Thyroid gland (tissue), 4 donors: Measurements from ENCODE around the gene GNG8. TPM values are rescaled to one million over a fixed set of nuclear protein-coding genes. Genes with fewer than 3 reads are reported as not detected.

Experiments
- DNase-seq, 2 donors: peaks; one replicate each; pipeline ENCODE4 v3.0.0-alpha.2; 2019
- H3K27ac ChIP-seq, 3 donors: fragments of 200-600 bp; sonication (generic); 1 replicate in 2 of 3; 2 replicates in 1 of 3; pipeline ENCODE4 v1.5.1; 2016 to 2019; ENCODE audit warnings: mild to moderate bottlenecking in 1 of 3, moderate library complexity in 1 of 3
- H3K27me3 ChIP-seq: fragments of 200-600 bp; sonication (generic); one replicate; pipeline ENCODE4 v1.5.1; 2019
- H3K36me3 ChIP-seq, 2 donors: fragments of 200-600 bp; sonication (generic); one replicate each; pipeline ENCODE4 v1.5.1; 2016 to 2019
- H3K4me1 ChIP-seq, 2 donors: fragments of 200-600 bp; sonication (generic); one replicate each; pipeline ENCODE4 v1.5.1; 2017 to 2019
- H3K4me3 ChIP-seq, 3 donors: fragments of 200-600 bp; sonication (generic); replicated peaks in 1 of 3; 1 replicate in 2 of 3; 2 replicates in 1 of 3; pipeline ENCODE4 v1.5.1; 2016; ENCODE audit warnings: mild to moderate bottlenecking in 1 of 3
- H3K9me3 ChIP-seq: fragments of 200-600 bp; sonication (generic); one replicate; pipeline ENCODE4 v1.5.1; 2017
- POLR2A ChIP-seq, 2 donors: fragments of 450-650 bp; IDR thresholded peaks; one replicate each; pipeline ENCODE4 v1.6.1; 2017; ENCODE audit warnings: antibody characterized with exemption in 2 of 2, mild to moderate bottlenecking in 2 of 2, moderate library complexity in 1 of 2
- WGBS, 2 donors: methylation state at CpG; one replicate each; pipeline ENCODE4 v1.1.5; 2017; 5-methylcytosine and 5-hydroxymethylcytosine counted together
- intact Hi-C: fragments of 100-400 bp; cut with DNase I; formaldehyde crosslinking; loops from one replicate; pipeline ENCODE4 v1.15.1; 2023
- total RNA-seq, 4 donors: library from RNA; depleted of rRNA; stranded (reverse); fragments of >200 nt; gene quantifications; one replicate each; pipeline ENCODE4 v1.2.3, GENCODE V29; 2016
- TF ChIP-seq, protein P1 (sequence below), 6 experiments: fragments of 200-600 bp in 3 of 6; fragments of 450-650 bp in 3 of 6; sonication (generic) in 3 of 6; IDR thresholded peaks; one replicate each; pipeline ENCODE4 v1.5.1; 2016 to 2019; ENCODE audit warnings: antibody characterized with exemption in 6 of 6, mild to moderate bottlenecking in 2 of 6, inconsistent platforms in 1 of 6, moderate library complexity in 1 of 6

The GNG8 gene
- total RNA-seq, 4 donors from 2014 or later: not detected

DNA sequence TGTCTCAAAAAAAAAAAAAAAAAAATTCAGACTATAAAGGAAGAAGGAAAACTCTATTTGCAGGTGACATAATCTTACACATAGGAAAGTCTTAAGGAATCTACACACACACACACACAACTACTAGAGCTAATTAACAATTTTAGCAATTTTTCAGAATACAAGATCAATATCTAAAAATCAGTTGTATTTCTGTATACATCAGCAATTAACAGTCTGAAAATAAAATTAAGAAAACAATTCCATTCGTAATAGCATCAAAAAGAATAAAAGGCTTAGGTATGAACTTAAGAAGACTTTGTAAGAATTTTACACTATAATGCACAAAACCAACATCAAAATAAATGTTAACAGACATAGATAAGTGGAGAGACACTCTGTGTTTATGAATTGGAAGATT, 50.5 kb downstream of the GNG8 start:
- H3K27ac ChIP-seq: no peak overlapping the region
- WGBS, 2 donors: 93 to 97% methylated on average over 1 of the region's 1 CpG
- intact Hi-C loops: no loop called here
- H3K36me3 ChIP-seq: no peaks in the 10 kb centered on the region
- no peak overlapping the region for H3K4me3 ChIP-seq
- H3K4me1 ChIP-seq: no peaks in the 10 kb centered on the region
- H3K27me3 ChIP-seq: no peaks in the 10 kb centered on the region
- H3K9me3 ChIP-seq: no peaks in the 10 kb centered on the region
- no peak for TF ChIP-seq POLR2A (IDR thresholded peaks at IDR 0.05)
- TF ChIP-seq, protein P1, sequence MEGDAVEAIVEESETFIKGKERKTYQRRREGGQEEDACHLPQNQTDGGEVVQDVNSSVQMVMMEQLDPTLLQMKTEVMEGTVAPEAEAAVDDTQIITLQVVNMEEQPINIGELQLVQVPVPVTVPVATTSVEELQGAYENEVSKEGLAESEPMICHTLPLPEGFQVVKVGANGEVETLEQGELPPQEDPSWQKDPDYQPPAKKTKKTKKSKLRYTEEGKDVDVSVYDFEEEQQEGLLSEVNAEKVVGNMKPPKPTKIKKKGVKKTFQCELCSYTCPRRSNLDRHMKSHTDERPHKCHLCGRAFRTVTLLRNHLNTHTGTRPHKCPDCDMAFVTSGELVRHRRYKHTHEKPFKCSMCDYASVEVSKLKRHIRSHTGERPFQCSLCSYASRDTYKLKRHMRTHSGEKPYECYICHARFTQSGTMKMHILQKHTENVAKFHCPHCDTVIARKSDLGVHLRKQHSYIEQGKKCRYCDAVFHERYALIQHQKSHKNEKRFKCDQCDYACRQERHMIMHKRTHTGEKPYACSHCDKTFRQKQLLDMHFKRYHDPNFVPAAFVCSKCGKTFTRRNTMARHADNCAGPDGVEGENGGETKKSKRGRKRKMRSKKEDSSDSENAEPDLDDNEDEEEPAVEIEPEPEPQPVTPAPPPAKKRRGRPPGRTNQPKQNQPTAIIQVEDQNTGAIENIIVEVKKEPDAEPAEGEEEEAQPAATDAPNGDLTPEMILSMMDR (IDR thresholded peaks at IDR 0.05): no peak
- no peak for DNase-seq

Other genes starting within 250 kb of the GNG8 start
- 10 to 100 TPM; 16.8 to 34.9 (median 29.3) TPM for gene CCDC8, start 222.6 kb downstream of the GNG8 start, total RNA-seq
- gene PNMA8C, start 207.3 kb downstream of the GNG8 start, total RNA-seq: under 1 TPM in 1 of 4 donors, not detected in 3; 0.11 TPM
- 10 to 100 TPM in 3 of 4 donors, 1 to 10 TPM in 1; 8.9 to 33.8 (median 19.5) TPM for gene PNMA8A, start 164.6 kb downstream of the GNG8 start, total RNA-seq
- 1 to 10 TPM; 1.3 to 1.5 (median 1.5) TPM for gene PNMA8B, start 140.3 kb downstream of the GNG8 start, total RNA-seq
- gene CALM3, start 34.9 kb downstream of the GNG8 start, total RNA-seq: 100 to 1,000 TPM; 108 to 190 (median 155) TPM
- 10 to 100 TPM in 2 of 4 donors, 1 to 10 TPM in 2; 9.0 to 21.9 (median 12.7) TPM for gene PTGIR, start 11.1 kb downstream of the GNG8 start, total RNA-seq
- gene DACT3, start 25.0 kb upstream of the GNG8 start, total RNA-seq: 1 to 10 TPM; 1.7 to 3.2 (median 2.7) TPM
- 10 to 100 TPM; 23.7 to 40.7 (median 32.7) TPM for gene PRKD2, start 80.9 kb upstream of the GNG8 start, total RNA-seq
- gene FKRP, start 109.9 kb upstream of the GNG8 start, total RNA-seq: 10 to 100 TPM; 20.1 to 40.1 (median 23.1) TPM
- gene STRN4, start 110.2 kb upstream of the GNG8 start, total RNA-seq: 10 to 100 TPM; 54.1 to 73.4 (median 67.7) TPM
- 10 to 100 TPM in 3 of 4 donors, 1 to 10 TPM in 1; 9.3 to 18.5 (median 11.8) TPM for gene SLC1A5, start 152.4 kb upstream of the GNG8 start, total RNA-seq
- gene AP2S1, start 214.6 kb upstream of the GNG8 start, total RNA-seq: 10 to 100 TPM; 29.8 to 98.4 (median 64.1) TPM
- gene ARHGAP35, start 224.8 kb upstream of the GNG8 start, total RNA-seq: 10 to 100 TPM; 51.2 to 82.9 (median 67.0) TPM